Activated CD4-positive, alpha-beta memory T cell treated with anti-CD3 and anti-CD28 coated beads for 36 hours (primary cell): ENCODE results near the gene FYCO1. TPM values are rescaled to one million over a fixed set of nuclear protein-coding genes. Genes with fewer than 3 reads are reported as not detected.

Experiments
- CTCF ChIA-PET: fragments of 350-600 bp; sonication (Branson Sonifier 250); formaldehyde crosslinking; loops from one replicate; lab custom pipeline; 2021; ENCODE audit warnings: antibody characterized with exemption, inconsistent platforms; lab: Charles Lee
- POLR2A ChIA-PET: fragments of 350-600 bp; sonication (Branson Sonifier 250); formaldehyde crosslinking; loops from one replicate; lab custom pipeline; 2021; ENCODE audit warnings: antibody characterized with exemption; lab: Charles Lee
- DNase-seq: peaks from one replicate; pipeline ENCODE4 v3.0.0-alpha.2; 2020
- H3K27ac Mint-ChIP-seq: one replicate; pipeline ENCODE4 v1.8.0; 2021; ENCODE audit warnings: mixed read lengths
- H3K27me3 Mint-ChIP-seq: one replicate; pipeline ENCODE4 v1.8.0; 2021; ENCODE audit warnings: mixed read lengths
- H3K36me3 Mint-ChIP-seq: one replicate; pipeline ENCODE4 v1.8.0; 2021; ENCODE audit warnings: mixed read lengths
- H3K4me1 Mint-ChIP-seq: one replicate; pipeline ENCODE4 v1.8.0; 2021; ENCODE audit warnings: low read depth, mixed read lengths
- H3K4me3 Mint-ChIP-seq: one replicate; pipeline ENCODE4 v1.8.0; 2021; ENCODE audit warnings: mild to moderate bottlenecking, mixed read lengths
- H3K9me3 Mint-ChIP-seq: one replicate; pipeline ENCODE4 v1.8.0; 2021; ENCODE audit warnings: mixed read lengths
- intact Hi-C: fragments of 100-400 bp; cut with micrococcal nuclease; formaldehyde crosslinking; loops from one replicate; pipeline ENCODE4 v1.15.1; 2023
- total RNA-seq, 2 experiments: library from RNA; stranded (reverse); gene quantifications; one replicate each; pipeline ENCODE4 v1.2.3, GENCODE V29; 2021

The FYCO1 gene
- total RNA-seq, 2 experiments from 2014 or later, result 13.7 to 14.0 TPM

- peaks cover 13% of the 10 kb centered on the region for H3K9me3 Mint-ChIP-seq
- H3K4me3 Mint-ChIP-seq, result no peak overlapping the region
- ChIA-PET POLR2A (no interaction called here), CTCF (no interaction called here)
- peaks cover 14% of the 10 kb centered on the region for H3K4me1 Mint-ChIP-seq
- H3K27ac Mint-ChIP-seq, result no peak overlapping the region
- intact Hi-C loops, result no loop called here
- H3K27me3 Mint-ChIP-seq, result peaks cover 6% of the 10 kb centered on the region
- DNase-seq, result no peak
- H3K36me3 Mint-ChIP-seq, result peaks cover 6% of the 10 kb centered on the region
Observed at GRCh38 chr3:46024131-46024530, 28.5 kb upstream of the FYCO1 start.

GRCh38 chr3:46022909-46023785 lies 27.5 kb upstream of the FYCO1 start:
- Mint-ChIP-seq H3K4me3 (no peak overlapping the region), H3K9me3 (peaks cover 9% of the 10 kb centered on the region), H3K36me3 (peaks cover 6% of the 10 kb centered on the region), H3K27me3 (peaks cover 6% of the 10 kb centered on the region), H3K4me1 (peaks cover 16% of the 10 kb centered on the region), H3K27ac (no peak overlapping the region)
- intact Hi-C loops, result no loop called here
- POLR2A ChIA-PET, result no interaction called here
- CTCF ChIA-PET, result no interaction called here
- no peak for DNase-seq

DNA sequence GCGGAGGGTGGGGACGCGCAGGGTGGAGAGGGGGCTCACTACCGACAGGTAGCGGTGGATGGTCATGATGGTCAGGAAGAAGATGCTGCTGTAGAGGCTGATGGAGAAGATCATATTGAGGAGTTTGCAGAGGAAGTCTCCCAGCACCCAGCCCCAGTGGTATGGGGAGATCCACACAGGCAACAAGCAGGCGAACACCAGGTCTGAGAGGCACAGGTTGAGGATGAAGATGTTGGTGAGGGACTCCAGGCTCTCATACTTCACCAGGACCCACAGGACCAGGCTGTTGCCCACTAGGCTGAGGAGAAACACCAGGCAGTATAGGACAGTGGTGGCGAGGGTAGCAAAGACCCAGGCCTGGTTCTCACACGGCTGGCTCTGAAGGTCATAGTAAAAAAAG lies 25.9 kb upstream of the FYCO1 start:
- ChIA-PET CTCF (interaction anchor here (0.9 kb wide), 1 partner anchor 58 kb away, joined by 3 read pairs; no protein-coding TSS in a partner anchor), POLR2A (no interaction called here)
- H3K27ac Mint-ChIP-seq, result no peak overlapping the region
- H3K9me3 Mint-ChIP-seq, result no peaks in the 10 kb centered on the region
- DNase-seq, result no peak
- H3K4me1 Mint-ChIP-seq, result peaks cover 16% of the 10 kb centered on the region
- H3K4me3 Mint-ChIP-seq, result no peak overlapping the region
- H3K27me3 Mint-ChIP-seq, result peaks cover 6% of the 10 kb centered on the region
- H3K36me3 Mint-ChIP-seq, result no peaks in the 10 kb centered on the region
- intact Hi-C loops, result no loop called here

DNA sequence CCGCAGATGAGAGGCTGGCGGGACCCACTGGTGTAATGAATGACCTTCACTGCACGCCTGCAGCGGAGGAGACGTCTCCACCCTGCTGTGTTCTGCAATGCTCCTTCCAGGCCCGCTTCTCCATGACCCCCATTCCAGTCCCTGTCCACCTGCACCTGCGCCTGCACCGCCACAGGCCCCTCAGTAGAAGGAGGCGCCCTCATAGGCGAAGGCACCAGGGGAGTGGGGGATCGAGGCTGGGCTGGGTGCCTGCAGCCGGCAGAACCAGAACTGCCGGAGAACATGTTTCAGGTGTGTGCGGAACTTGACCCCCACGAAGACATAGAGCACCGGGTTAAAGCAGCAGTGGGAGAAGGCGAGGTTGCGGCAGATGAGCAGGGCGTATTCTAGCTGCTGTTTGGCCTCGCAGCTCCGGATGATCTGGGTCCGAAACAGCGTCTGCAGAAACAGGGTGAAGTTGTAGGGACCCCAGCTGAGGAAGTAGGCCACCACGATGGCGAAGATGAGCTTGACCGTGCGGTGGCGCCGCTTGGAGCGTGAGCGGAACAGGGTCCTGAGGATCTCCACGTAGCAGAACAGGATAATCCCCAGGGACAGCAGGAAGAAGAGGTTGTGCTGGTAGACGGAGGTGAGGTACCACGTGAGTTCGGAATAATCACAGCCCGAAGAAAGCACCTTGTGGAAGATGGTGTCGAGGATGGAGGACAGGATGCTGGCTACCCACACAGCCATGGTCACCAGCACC lies 25.3 kb upstream of the FYCO1 start:
- Mint-ChIP-seq H3K27ac (no peak overlapping the region), H3K4me1 (peaks cover 16% of the 10 kb centered on the region), H3K36me3 (no peaks in the 10 kb centered on the region), H3K4me3 (no peak overlapping the region), H3K9me3 (no peaks in the 10 kb centered on the region), H3K27me3 (peaks cover 6% of the 10 kb centered on the region)
- POLR2A ChIA-PET, result interaction anchor here (0.9 to 1.0 kb wide), 2 partner anchors 22 to 44 kb away, joined by 3 read pairs; no protein-coding TSS in a partner anchor
- intact Hi-C loops, result no loop called here
- no peak for DNase-seq
- CTCF ChIA-PET, result no interaction called here

GRCh38 chr3:46019707-46020106 lies 24.1 kb upstream of the FYCO1 start:
- Mint-ChIP-seq H3K4me3 (no peak overlapping the region), H3K9me3 (no peaks in the 10 kb centered on the region), H3K27ac (no peak overlapping the region), H3K4me1 (peaks cover 16% of the 10 kb centered on the region), H3K36me3 (no peaks in the 10 kb centered on the region), H3K27me3 (peaks cover 6% of the 10 kb centered on the region)
- POLR2A ChIA-PET, result interaction anchor here (0.7 to 1.0 kb wide), 3 partner anchors 23 to 55 kb away, joined by 3 to 4 read pairs (median 3); no protein-coding TSS in a partner anchor
- peak; percentile 74 for DNase-seq
- CTCF ChIA-PET, result interaction anchor here (0.6 to 2.1 kb wide), 4 partner anchors 10 to 467 kb away, joined by 3 to 5 read pairs (median 3); no protein-coding TSS in a partner anchor
- intact Hi-C loops, result loop anchor here (2.0 kb wide), 1 partner anchor 25 kb away; the partner anchor contains the start of gene FYCO1

- intact Hi-C loops, result loop anchor here (2.0 kb wide), 1 partner anchor 23 kb away; the partner anchor contains the start of gene FYCO1
- Mint-ChIP-seq H3K4me1 (peaks cover 16% of the 10 kb centered on the region), H3K36me3 (no peaks in the 10 kb centered on the region), H3K27ac (no peak overlapping the region), H3K9me3 (no peaks in the 10 kb centered on the region), H3K27me3 (peaks cover 8% of the 10 kb centered on the region), H3K4me3 (no peak overlapping the region)
- ChIA-PET CTCF (no interaction called here), POLR2A (interaction anchor here (1.0 kb wide), 1 partner anchor 25 kb away, joined by 4 read pairs; no protein-coding TSS in a partner anchor)
- peak; percentile 44 for DNase-seq
Observed at GRCh38 chr3:46017720-46018119, 22.1 kb upstream of the FYCO1 start.

- no peak for DNase-seq
- CTCF ChIA-PET, result no interaction called here
- Mint-ChIP-seq H3K27ac (no peak overlapping the region), H3K36me3 (no peaks in the 10 kb centered on the region), H3K27me3 (peaks cover 10% of the 10 kb centered on the region), H3K4me1 (peaks cover 13% of the 10 kb centered on the region), H3K4me3 (no peak overlapping the region), H3K9me3 (no peaks in the 10 kb centered on the region)
- POLR2A ChIA-PET, result no interaction called here
- intact Hi-C loops, result no loop called here
Observed at GRCh38 chr3:46013316-46014094, 17.9 kb upstream of the FYCO1 start.

GRCh38 chr3:46012246-46012645 lies 16.6 kb upstream of the FYCO1 start:
- ChIA-PET POLR2A (no interaction called here), CTCF (no interaction called here)
- H3K4me3 Mint-ChIP-seq, result no peak overlapping the region

DNA sequence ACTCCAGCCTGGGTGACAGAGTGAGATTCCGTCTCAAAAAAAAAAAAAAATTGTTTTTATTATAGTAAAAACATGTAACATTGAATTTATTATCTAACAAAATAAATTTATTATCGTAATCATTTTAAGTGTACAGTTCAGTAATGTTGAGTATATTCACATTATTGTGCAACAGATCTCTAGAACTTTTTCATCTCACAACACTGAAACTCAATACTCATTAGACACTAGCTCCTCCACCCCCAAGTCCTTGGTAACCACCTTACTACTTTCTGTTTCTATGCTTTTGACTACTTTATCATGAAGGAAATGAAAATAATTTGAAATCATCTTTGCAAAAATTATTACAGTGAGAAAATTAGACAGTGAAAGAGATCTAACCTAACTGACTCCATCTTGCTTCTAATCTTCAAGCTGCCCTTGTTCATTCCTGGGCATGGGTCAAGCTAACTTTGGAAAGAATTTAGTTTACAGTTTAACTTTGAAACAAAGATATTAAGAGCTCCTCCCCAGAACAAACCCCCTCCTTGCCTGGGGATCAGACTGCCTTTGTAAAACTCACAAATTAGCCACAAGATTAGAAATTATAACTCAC lies 15.0 kb upstream of the FYCO1 start:
- Mint-ChIP-seq H3K9me3 (no peaks in the 10 kb centered on the region), H3K36me3 (no peaks in the 10 kb centered on the region), H3K4me1 (peaks cover 11% of the 10 kb centered on the region), H3K4me3 (no peak overlapping the region), H3K27me3 (peaks cover 10% of the 10 kb centered on the region), H3K27ac (no peak overlapping the region)
- ChIA-PET POLR2A (interaction anchor here (1.7 kb wide), 1 partner anchor 67 kb away, joined by 5 read pairs; the partner anchor contains the start of gene CXCR6), CTCF (interaction anchor here (0.6 to 1.1 kb wide), 3 partner anchors 68 to 89 kb away, joined by 3 to 5 read pairs (median 4); no protein-coding TSS in a partner anchor)
- intact Hi-C loops, result no loop called here
- no peak for DNase-seq

More at GRCh38 chr3:46012246-46012645, 16.6 kb upstream of the FYCO1 start:
- H3K9me3 Mint-ChIP-seq, result no peaks in the 10 kb centered on the region
- no peaks in the 10 kb centered on the region for H3K36me3 Mint-ChIP-seq
- intact Hi-C loops, result no loop called here
- H3K4me1 Mint-ChIP-seq, result peaks cover 11% of the 10 kb centered on the region
- H3K27me3 Mint-ChIP-seq, result peaks cover 10% of the 10 kb centered on the region
- H3K27ac Mint-ChIP-seq, result no peak overlapping the region
- DNase-seq, result no peak

- H3K4me3 Mint-ChIP-seq, result no peak overlapping the region
- no peaks in the 10 kb centered on the region for H3K36me3 Mint-ChIP-seq
- ChIA-PET CTCF (interaction anchor here (0.8 kb wide), 2 partner anchors 70 to 71 kb away, joined by 3 read pairs; no protein-coding TSS in a partner anchor), POLR2A (no interaction called here)
- no peaks in the 10 kb centered on the region for H3K9me3 Mint-ChIP-seq
- no peak overlapping the region for H3K27ac Mint-ChIP-seq
- no peak for DNase-seq
- H3K27me3 Mint-ChIP-seq, result peaks cover 9% of the 10 kb centered on the region
- peaks cover 11% of the 10 kb centered on the region for H3K4me1 Mint-ChIP-seq
- intact Hi-C loops, result no loop called here
Observed at GRCh38 chr3:46008058-46008457, 12.4 kb upstream of the FYCO1 start.

GRCh38 chr3:46007280-46007679 lies 11.7 kb upstream of the FYCO1 start:
- intact Hi-C loops, result no loop called here
- Mint-ChIP-seq H3K4me1 (peaks cover 11% of the 10 kb centered on the region), H3K27me3 (peaks cover 8% of the 10 kb centered on the region), H3K4me3 (no peak overlapping the region), H3K36me3 (no peaks in the 10 kb centered on the region), H3K27ac (no peak overlapping the region), H3K9me3 (no peaks in the 10 kb centered on the region)
- POLR2A ChIA-PET, result no interaction called here
- no peak for DNase-seq
- CTCF ChIA-PET, result no interaction called here
